Measurements from ENCODE around the gene HS3ST1.

- no peak for TF ChIP-seq CTCF (IDR thresholded peaks at IDR 0.05)
- no peak for TF ChIP-seq ZFX (IDR thresholded peaks at IDR 0.05; ENCODE audit: borderline replicate concordance)
Observed at GRCh38 chr4:11427121-11427996, 1.3 kb downstream of the HS3ST1 start.
